ENCODE data around the gene HMGB2.

- TF ChIP-seq CTCF (conservative IDR thresholded peaks at IDR 0.05 in 1 of 2, IDR thresholded peaks at IDR 0.05 in 1 of 2; ENCODE audit: extremely low read depth in 1 of 2, insufficient read depth in 1 of 2, low read depth in 1 of 2, low read length in 2 of 2), result no peak
- no peak for TF ChIP-seq EZH2 (IDR thresholded peaks at IDR 0.05; ENCODE audit: borderline replicate concordance, low read length)
Observed at GRCh38 chr4:173380987-173381386, 46.8 kb upstream of the HMGB2 start.
